Mucosa of descending colon (tissue), 3 donors: Measurements from ENCODE around the gene CCL7. TPM values are rescaled to one million over a fixed set of nuclear protein-coding genes. Genes with fewer than 3 reads are reported as not detected.

Experiments used
- ATAC-seq: fragments of 200-7000 bp; cut with Tn5 transposase; one replicate; pipeline ENCODE4 v1.9.1; 2020; ENCODE audit warnings: mild to moderate bottlenecking, moderate library complexity
- DNase-seq, 3 donors: peaks; one replicate each; pipeline ENCODE4 v3.0.0-alpha.2; 2020
- H3K36me3 ChIP-seq: fragments of 200-600 bp; one replicate; pipeline ENCODE4 v1.8.0; 2021; ENCODE audit warnings: low read depth, mild to moderate bottlenecking
- H3K4me1 ChIP-seq: fragments of 200-600 bp; one replicate; pipeline ENCODE4 v1.8.0; 2021; ENCODE audit warnings: low read depth, mild to moderate bottlenecking
- H3K4me3 ChIP-seq: fragments of 200-600 bp; one replicate; pipeline ENCODE4 v1.8.0; 2021; ENCODE audit warnings: mild to moderate bottlenecking
- H3K9me3 ChIP-seq: fragments of 200-600 bp; one replicate; pipeline ENCODE4 v1.8.0; 2021; ENCODE audit warnings: mild to moderate bottlenecking
- CTCF ChIP-seq: fragments of 200-600 bp; IDR thresholded peaks from one replicate; pipeline ENCODE4 v1.8.0; 2022; ENCODE audit warnings: antibody characterized with exemption, mild to moderate bottlenecking
- intact Hi-C, 2 donors: fragments of 100-400 bp; cut with DNase I in 1 of 2; cut with micrococcal nuclease in 1 of 2; formaldehyde crosslinking; loops; one replicate each; pipeline versions ENCODE4 v1.11.0 to v1.11.1; 2022; cut with DNase I, micrococcal nuclease
- total RNA-seq, 3 donors: library from RNA; stranded (reverse); fragmentation: NEBNext Ultra II Directional in 2 of 3; extraction: Animal tissue kit (Norgen Biotek cat#: 25700) in 2 of 3; gene quantifications; one replicate each; pipeline versions ENCODE4 v1.2.1 to v1.2.4, GENCODE V29; 2021 to 2023
- donor health status: DM: no; HTN: no; CAD: no; lungs with moderate emphysema.
- donor health status: DM: no; HTN: no; CAD: no.
- donor health status: DM: no; HTN: yes; CAD: no.

Gene CCL7
- total RNA-seq, 3 donors from 2014 or later = not detected

- Histone ChIP-seq H3K36me3 (no peaks in the 10 kb centered on the region), H3K4me3 (no peak overlapping the region), H3K4me1 (no peaks in the 10 kb centered on the region), H3K9me3 (no peaks in the 10 kb centered on the region)
- intact Hi-C loops = no loop called here
- ATAC-seq (no peak), DNase-seq (no peak)
- TF ChIP-seq CTCF = no peak
Measured at GRCh38 chr17:34248511-34249024, 21.5 kb upstream of the CCL7 start.

- Histone ChIP-seq H3K36me3 (no peaks in the 10 kb centered on the region), H3K9me3 (no peaks in the 10 kb centered on the region), H3K4me3 (no peak overlapping the region), H3K4me1 (no peaks in the 10 kb centered on the region)
- ATAC-seq (no peak), DNase-seq (no peak)
- no peak for TF ChIP-seq CTCF
- intact Hi-C loops = no loop called here
Measured at GRCh38 chr17:34249061-34249460, 21.0 kb upstream of the CCL7 start.

- H3K36me3 ChIP-seq = no peaks in the 10 kb centered on the region
- no peak overlapping the region for H3K4me3 ChIP-seq
- no peak for ATAC-seq
- no peak for DNase-seq
- no peak for TF ChIP-seq CTCF
- H3K9me3 ChIP-seq = no peaks in the 10 kb centered on the region
- peaks cover 3% of the 10 kb centered on the region for H3K4me1 ChIP-seq
- intact Hi-C loops = no loop called here
Measured at GRCh38 chr17:34249478-34249877, 20.5 kb upstream of the CCL7 start.

GRCh38 chr17:34251186-34251585 is 18.8 kb upstream of the CCL7 start:
- H3K36me3 ChIP-seq = no peaks in the 10 kb centered on the region
- H3K9me3 ChIP-seq = no peaks in the 10 kb centered on the region
- H3K4me1 ChIP-seq = peaks cover 4% of the 10 kb centered on the region
- ATAC-seq = no peak
- no peak for DNase-seq
- H3K4me3 ChIP-seq = no peak overlapping the region
- intact Hi-C loops = no loop called here
- no peak for TF ChIP-seq CTCF

- peak; percentile 26 for ATAC-seq
- Histone ChIP-seq H3K36me3 (no peaks in the 10 kb centered on the region), H3K4me3 (no peak overlapping the region), H3K4me1 (peaks cover 4% of the 10 kb centered on the region), H3K9me3 (no peaks in the 10 kb centered on the region)
- intact Hi-C loops = no loop called here
- DNase-seq = no peak
- no peak for TF ChIP-seq CTCF
Measured at GRCh38 chr17:34252095-34252443, 18.0 kb upstream of the CCL7 start.
